Measurements from ENCODE around the gene ARHGEF7.

ARHGEF7 gene

GRCh38 chr13:111139873-111140561 is 24.9 kb downstream of the ARHGEF7 start:
- DNase-seq, result no peak

- DNase-seq, result no peak
Observed at GRCh38 chr13:111140562-111141105, 25.5 kb downstream of the ARHGEF7 start.

GRCh38 chr13:111142472-111142871 is 27.4 kb downstream of the ARHGEF7 start:
- no peak for DNase-seq

GRCh38 chr13:111143865-111144540 is 28.9 kb downstream of the ARHGEF7 start:
- DNase-seq, result no peak

- no peak for DNase-seq
Observed at GRCh38 chr13:111145071-111145470, 30.0 kb downstream of the ARHGEF7 start.

GRCh38 chr13:111145506-111145905 is 30.4 kb downstream of the ARHGEF7 start:
- no peak for DNase-seq

GRCh38 chr13:111152844-111153243 is 37.7 kb downstream of the ARHGEF7 start:
- no peak for DNase-seq

GRCh38 chr13:111153279-111153976 is 38.3 kb downstream of the ARHGEF7 start:
- peak; percentile 95 for DNase-seq

GRCh38 chr13:111153977-111154332 is 38.8 kb downstream of the ARHGEF7 start:
- no peak for DNase-seq

GRCh38 chr13:111156421-111156820 is 41.3 kb downstream of the ARHGEF7 start:
- DNase-seq, result no peak

- DNase-seq, result no peak
Observed at GRCh38 chr13:111158136-111158805, 43.2 kb downstream of the ARHGEF7 start.

GRCh38 chr13:111159362-111160320 is 44.5 kb downstream of the ARHGEF7 start:
- no peak for DNase-seq

GRCh38 chr13:111160648-111161047 is 45.5 kb downstream of the ARHGEF7 start:
- DNase-seq, result no peak

- DNase-seq, result no peak
Observed at GRCh38 chr13:111161601-111162600, 46.8 kb downstream of the ARHGEF7 start.

GRCh38 chr13:111165241-111166010 is 50.3 kb downstream of the ARHGEF7 start:
- no peak for DNase-seq

GRCh38 chr13:111166882-111167675 is 52.0 kb downstream of the ARHGEF7 start:
- no peak for DNase-seq

GRCh38 chr13:111168107-111168506 is 53.0 kb downstream of the ARHGEF7 start:
- DNase-seq, result no peak

GRCh38 chr13:111171112-111171511 is 56.0 kb downstream of the ARHGEF7 start:
- no peak for DNase-seq

- no peak for DNase-seq
Observed at GRCh38 chr13:111171629-111172028, 56.5 kb downstream of the ARHGEF7 start.
